Activated T-cell treated with anti-CD3 and anti-CD28 coated beads for 24 hours (primary cell): ENCODE measurements around the gene GBE1.
"Not testable (repeated sequence)": the region's sequence is repeated elsewhere in the genome, so short reads cannot be mapped to it uniquely, and the experiment has no call there.

Experiments used
- DNase-seq: peaks from one replicate; pipeline ENCODE4 v3.0.0-alpha.2; 2020; ENCODE audit warnings: low read depth

Gene GBE1

DNA sequence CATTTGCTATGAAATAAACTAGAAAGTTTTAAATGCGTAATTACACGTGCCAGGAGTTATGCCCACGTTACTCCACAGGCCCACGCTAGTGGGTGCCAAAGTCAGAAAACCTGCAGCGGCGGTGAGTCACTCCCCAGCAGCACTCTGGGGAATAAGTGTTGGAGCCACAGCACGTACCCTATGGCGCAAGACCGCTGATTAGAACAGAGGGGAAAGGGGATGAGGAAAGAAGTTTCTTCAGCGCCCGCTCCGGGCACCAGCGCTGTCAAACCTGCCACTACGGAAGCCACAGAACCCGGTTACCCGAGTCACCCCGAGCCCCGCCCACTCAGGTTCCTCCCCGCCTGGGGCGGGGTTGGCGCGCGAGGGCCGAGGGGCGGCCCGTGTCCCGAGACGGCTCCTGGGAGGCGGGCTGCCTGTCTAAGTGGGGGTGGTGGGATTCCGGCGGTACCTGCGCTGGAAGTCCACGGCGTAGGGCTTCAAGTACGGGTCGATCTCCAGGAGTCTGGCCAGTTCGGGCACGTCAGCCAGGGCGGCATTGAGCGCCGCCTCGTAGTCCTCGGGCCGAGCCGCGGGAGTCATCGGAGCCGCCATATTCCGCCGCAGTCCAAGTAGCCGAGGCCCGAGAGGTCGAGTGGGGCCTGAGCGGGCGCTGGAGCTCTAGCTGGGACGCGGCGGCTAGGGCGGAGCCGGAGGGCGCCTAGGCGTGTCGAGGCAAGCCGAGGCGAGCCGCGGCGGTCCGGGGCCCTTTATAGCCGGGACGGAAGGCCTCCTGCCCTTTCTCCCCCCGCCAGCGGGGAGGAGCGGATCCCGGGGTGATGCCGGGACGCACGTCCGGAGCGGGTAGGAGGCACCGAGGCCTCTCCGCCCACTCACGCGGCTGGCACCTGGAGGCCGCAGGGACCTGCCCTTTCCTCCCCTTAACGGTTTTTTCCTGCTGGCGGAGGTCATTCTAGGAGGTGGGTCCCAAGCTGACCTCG lies at the start of gene GBE1:
GBE1 (minus strand) TSS at position 722 of the 980 bp plus-strand sequence; CDS start at position 594, 128 bp downstream.
- DNase-seq = peak; percentile 86

DNA sequence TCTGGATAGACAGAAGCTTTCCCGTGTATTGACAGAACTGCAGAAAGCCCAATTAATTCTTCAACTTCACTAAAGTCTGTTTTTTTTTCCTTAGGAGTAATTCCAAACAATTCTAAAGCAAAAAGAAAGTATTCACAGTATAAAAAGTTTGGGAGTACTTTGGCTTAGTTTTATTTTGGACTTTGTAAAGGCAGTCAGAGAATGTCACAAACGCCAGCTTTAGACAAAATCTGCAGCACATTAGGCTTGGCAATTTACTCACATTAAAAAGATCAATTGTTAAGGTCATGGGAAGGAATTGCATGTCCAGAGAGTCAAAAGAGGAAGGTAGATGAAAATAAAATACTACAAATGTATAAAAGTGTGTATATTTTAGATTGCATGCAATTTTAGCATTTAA lies 47.5 kb upstream of the GBE1 start:
- DNase-seq = no peak

DNA sequence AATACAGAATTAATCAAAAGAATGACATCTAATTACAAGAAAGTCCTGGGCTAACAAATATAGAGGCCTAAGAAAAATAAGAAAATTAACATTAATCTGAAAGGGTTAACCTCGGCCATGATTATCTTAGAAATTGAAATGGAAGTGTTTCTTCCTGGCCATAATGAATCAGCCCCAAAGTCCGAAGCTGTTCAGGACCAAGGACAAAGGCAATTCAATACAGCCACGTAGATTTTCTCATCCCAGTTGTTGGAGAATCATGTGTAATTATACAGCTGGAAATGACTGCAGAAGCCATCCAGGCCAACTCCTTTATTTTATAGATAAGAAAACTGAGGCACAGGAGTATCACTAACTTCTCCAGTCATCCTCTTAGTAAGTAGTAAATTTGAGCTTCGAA lies 38.0 kb upstream of the GBE1 start:
- DNase-seq = no peak

DNA sequence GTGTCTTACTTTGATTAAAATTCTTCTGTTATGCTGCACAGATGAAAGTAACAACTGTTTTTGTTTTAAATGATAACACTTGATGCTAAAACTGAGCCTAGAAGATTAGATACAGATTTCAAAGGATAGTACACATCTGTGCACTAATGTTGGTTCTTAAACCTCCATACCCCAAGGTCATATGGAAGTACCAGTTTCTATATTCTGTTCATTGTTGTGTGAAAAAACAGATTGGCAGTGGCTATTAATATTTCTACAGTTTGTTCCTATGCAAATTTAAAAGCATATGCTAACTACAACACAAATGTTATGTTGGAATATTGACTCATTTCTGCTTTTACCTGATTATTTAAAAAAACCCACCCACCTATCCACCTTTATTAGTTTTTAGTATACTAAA lies 32.0 kb upstream of the GBE1 start:
- no peak for DNase-seq

DNA sequence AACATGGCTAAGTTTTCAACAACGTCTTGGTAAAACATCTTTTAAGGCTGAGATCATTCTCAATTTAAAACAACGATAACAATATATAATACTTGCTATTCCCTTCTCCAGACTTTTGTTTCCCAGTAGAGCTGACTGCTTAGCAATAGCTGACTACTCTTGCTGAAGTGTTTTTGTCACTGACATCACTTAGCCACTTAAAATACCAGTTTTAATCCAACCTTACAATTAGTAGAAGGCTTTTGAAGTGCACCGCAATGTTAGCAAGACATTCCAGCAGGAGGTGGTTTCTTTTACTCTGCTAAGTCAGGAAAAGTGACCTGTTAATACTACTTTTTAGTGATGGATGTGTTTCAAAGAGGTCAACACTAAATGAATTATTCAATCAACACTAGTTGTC lies 28.7 kb upstream of the GBE1 start:
- no peak for DNase-seq

DNA sequence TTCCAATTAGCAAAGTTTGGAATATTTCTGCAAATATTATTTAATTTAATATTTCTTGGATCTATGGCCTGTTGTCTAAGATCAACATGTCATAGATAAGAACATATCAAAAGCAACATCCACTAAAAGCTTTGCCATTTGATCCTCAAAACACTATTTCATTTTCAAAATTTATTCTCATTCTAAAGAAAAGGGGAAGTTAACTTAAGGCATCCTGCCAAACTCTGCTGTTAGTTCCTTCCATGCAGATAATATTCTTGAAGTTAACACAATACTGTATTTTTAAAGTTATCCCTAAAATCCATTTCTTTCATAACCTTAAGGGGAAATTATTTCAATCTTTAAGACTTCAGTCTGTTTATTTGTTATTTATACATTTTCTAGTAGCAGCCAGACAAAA lies 28.2 kb upstream of the GBE1 start:
- DNase-seq = no peak

DNA sequence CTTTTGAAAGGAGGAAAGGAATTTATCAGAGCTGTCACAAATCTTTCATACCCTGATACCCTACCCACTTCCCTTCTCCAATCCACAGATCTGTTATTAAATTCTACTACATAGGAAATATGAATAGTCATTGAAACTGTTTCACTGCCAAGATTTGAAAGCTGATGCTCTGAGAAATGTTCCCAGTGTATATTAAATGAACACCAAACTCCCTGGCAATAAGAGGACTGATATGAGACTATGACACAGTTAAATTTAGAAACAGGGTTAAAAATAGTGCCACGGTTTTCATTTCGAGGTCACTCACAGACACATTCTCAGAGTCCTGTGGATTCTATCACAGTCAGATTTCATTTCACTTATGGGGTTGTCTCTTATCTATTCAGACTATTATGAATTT lies 27.2 kb upstream of the GBE1 start:
- DNase-seq = no peak

DNA sequence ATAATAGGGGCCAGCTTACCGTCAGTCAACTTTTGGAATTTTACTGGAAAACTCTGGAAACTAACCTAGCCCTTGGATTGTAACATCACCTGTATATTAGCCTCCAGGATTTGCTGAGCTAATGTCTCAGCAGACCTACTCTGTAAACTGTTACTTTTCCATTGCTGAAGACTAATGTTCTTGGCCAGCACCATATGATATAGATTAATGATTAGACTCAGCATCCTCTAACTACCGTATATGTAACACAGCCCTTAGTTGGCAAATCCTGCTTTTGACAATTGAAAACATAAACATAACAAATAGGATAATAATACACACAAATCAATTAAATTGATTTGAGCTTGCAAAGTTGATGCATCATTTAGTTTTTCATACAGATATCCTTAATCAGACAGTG lies 26.6 kb upstream of the GBE1 start:
- no peak for DNase-seq

DNA sequence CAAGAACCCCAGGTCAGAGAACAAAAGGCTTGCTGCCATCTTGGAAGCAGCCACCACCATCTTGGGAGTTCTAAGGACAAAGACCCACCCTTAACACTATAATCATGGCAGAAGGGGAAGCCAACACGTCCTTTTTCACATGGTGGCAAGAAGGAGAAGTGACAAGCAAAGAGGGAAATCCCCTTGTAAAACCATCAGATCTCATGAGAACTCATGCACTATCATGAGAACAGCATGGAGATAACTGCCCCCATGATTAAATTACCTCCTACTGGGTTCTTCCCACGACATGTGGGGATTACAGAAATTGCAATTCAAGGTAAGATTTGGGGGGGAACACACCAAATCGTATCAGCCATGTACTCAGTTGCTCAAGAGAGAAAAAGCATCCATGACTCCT lies 21.1 kb upstream of the GBE1 start:
- no peak for DNase-seq

DNA sequence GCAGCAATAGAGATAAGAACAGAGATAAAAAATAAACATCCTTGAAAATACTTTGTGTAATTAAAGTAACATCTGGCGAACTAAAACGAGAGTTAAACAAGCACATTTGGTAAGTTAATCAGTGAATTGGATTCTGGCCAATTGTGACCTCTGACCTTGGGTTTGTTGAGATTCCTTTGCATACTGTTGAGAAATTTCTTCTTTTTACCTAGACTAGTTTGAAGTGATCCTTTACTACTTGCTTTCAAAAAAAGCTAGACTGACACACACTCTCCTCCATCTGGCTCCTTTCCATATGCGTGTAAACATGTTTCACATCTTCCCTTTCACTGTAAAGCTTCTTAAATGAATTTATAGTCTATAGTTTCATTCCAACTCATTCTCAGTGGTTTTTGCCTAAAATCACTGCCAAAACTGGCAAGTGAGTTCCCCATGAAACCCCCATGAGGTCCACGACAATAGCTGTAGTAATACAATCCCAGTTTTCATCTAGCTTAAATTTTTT lies 17.3 kb upstream of the GBE1 start:
- DNase-seq = no peak

DNA sequence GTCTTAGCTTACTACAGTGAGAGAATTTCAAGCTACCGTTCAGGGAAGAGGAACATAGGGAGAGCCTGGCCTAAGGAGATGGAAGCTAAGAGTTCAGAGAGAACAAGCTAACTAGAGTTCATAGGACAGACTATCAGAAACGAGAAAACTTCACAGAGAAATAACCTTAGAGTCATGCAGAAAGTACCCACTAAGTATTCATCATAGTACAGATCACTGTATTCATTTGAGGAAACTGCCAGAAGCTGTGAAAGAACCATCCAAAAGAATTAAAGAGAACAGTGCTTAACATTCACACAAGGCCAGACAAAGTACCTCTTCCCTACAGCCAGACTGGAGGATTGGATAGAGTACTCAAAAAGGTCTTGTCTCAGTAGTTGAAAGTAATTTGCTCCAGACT lies 15.2 kb upstream of the GBE1 start:
- no peak for DNase-seq

DNA sequence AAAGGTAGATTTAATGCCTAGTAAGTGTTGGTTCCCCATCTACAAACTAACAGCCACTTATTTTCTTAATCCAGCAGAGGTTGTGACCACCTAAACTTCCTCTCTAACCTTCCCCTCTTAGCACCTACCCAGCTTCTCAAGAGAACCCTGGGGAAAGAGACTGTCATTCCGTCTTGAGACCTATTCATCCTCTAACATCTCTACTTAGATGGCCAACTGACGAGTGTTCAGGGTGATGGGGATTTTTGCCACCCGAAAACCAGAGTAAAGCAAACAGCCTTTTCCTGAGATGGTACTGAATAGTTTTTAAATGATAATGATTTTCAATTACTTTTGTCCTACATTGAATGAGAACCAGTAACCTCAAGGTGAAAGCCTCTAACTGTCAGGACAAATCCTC lies 9.3 kb upstream of the GBE1 start:
- no peak for DNase-seq

DNA sequence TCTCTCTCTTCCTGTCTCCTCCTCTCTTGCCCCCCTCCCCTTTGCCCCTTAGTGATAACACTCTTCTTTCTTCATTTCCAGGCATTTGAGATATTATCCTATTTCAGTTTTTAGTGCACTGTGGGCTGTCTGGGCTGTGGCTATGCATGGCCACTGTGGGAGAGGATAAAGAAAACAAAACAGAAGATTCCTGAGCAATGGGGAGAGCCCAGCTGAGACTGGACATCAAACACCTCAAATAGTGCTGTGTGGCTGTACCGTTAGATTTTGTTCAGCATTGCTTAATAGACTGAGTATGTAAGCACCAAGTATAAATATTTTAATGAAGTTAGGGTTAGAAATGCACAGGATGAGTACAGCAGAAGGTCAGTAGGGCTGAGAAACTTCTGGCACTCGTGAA lies 7.9 kb upstream of the GBE1 start:
- no peak for DNase-seq

DNA sequence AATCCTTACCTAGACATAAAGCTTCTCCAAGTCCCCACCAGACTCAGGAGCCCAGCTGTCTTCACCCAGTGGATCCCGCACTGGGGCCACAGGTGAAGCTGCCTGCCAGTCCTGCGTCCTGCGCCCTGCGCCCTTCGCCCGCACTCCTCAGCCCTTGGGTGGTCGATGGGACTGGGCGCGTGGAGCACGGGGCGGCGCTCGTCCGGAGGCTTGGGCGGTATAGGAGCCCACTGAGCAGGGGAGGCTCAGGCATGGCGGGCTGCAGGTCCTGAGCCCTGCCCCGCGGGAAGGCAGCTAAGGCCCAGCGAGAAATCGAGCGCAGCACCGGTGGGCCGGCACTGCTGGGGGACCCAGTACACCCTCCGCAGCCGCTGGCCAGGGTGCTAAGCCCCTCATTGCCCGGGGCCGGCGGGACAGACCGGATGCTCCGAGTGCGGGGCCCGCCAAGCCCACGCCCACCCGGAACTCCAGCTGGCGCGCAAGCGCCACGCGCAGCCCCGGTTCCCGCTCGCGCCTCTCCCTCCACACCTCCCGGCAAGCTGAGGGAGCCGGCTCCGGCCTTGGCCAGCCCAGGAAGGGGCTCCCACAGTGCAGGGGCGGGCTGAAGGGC lies 5.9 kb upstream of the GBE1 start:
- not testable (repeated sequence) for DNase-seq

DNA sequence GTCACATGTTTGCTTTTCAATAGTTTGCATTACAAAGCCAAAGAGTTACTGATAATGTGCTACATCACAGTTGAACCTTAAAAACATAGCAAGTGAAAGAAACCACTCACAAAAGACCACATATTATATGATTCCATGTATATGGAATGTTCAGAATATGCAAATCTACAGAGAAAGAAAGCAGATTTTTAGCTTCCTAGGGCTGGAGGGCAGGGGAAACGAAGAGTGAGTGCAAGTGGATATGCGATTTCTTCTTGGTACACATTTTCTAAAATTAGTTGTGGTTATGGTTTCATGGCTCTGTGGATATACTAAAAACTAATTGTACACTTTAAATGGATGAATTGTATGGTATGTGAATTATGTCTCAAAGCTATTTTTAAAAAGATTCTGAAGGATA lies 4.0 kb upstream of the GBE1 start:
- DNase-seq = no peak

DNA sequence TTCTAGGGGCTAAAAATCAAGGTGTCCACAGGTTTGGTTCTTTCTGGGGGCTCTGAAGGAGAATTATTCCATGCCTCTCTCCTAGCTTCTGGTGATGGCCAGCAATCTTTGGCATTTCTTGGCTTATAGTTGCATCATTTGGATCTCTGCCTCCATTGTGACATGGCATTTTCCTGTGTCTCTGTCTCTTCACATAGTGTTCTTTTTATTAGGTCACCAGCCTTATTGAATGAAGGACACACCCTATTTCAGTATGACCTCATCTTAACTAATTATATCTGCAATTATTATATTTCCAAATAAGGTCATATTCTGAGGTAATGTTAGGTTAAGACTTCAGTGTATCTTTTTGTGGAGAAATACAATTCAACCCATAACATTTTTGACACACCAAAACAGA lies 3.2 kb upstream of the GBE1 start:
- no peak for DNase-seq

DNA sequence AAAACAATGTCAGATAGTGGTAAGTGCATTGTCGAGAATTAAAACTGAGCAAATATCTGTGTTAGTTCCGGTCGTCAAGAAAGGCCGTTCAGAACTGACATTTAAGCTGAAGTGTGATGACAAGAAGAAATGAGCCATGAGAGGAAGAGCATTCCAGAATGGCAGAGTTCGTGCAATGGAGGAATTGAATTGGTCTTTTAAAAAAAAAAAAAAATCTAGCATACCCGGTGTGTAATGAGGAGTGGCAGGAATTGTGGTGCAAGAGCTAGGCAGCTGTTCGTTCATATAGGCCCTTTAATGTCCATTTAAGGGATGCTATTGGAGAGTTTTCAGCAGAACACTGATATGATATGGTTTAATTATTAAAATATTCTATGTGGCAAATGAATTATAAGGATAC lies 2.6 kb upstream of the GBE1 start:
- no peak for DNase-seq

DNA sequence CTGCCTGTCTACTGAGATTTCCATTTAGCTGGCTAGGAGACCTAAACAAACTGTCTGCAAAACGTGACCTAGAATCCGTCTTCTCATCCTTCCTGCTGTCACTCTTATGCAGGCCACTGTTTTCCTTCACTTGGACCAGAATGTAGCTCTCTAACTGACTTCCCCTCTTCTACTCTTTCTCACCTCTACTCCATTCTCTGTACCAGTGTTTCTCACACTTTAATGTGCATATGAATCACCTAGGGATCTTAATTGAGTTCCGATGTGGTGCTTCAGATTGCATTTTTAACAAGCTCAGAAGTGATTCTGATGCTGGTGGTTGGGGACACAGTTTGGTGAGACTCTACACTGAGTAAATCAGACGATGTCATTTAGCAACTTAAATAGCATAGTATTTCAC lies 1.6 kb upstream of the GBE1 start:
- no peak for DNase-seq

DNA sequence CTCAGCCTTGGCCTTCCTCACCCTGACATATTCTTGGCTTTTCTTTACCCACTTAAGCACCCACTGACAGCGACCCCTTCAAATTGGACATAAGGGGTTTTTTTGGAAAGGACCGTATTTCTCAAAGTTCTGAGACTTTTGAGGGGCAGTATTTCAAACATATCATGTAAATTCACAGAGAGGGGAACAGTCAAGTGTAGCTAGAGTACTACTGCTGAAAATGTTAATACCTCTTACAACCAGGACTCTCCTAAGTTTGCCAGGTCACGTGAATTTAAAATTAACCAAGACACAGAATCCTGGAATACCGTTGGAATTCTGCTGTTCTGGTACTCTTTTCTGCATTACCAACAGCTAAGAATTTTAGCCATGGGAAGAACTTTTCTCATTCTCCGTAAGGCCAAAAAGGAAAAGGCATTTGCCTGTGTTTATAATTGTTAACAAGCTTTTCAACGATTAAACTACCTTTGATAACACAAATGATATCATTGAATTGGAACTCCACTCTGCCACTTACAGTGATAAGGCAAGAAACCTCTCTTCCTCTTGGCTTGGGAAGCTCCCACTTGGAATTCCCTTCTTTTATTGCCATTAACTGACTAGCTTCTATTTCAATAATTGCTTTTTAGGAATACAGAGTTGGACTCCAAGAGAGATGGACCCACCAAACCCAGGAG lies 597 bp upstream of the GBE1 start:
- DNase-seq = no peak

DNA sequence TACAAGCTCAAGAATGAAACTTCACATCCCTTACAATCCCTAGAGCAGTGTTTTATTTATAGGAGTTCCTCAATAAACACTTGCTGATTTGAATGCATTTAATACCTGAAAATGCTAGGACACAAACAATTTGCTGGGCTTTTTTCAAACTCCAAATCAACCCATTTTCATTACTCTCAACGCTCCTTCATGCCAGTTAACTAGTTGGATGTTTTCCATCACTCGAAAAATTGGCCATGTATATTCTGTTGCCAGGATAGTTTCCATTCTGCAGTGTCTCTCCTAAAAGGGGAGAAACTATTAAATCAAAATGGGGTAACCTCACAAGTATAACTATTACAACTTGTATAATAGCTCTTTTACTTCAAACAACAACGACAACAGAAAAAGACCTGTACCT lies 1.2 kb downstream of the GBE1 start:
- DNase-seq = no peak

DNA sequence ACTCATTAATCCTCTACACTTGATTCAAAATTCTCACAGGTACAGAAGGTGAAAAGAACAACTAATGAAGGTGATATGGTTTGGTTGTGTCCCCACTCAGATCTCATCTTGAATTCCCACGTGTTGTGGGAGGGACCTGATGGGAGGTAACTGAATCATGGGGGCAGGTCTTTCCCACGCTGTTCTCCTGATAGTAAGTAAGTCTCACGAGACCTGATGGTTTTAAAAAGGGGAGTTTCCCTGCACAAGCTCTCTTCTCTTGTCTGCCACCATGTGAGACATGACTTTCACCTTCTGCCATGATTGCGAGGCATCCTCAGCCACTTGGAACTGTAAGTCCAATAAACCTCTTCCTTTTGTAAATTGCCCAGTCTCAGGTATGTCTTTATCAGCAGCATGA lies 2.7 kb downstream of the GBE1 start:
- not testable (repeated sequence) for DNase-seq

DNA sequence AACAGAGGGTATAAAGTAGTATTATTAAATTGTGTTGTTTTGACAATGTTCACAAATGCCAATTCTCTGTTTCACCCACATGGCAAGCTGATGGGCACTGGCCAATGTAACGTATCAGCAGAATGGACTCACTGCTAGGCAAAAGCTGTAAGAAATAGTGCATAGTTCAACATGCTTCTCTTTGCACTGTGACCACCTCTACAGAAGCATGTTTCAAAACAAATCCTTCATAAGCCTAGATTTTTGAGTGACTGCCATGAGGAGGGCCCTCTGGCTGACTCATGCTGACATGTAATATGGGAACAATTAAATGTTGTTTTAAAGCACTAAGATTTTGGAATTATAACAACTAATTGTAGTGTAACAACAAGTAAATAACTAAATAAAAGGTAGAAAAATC lies 3.2 kb downstream of the GBE1 start:
- DNase-seq = no peak
